ENCODE results near the gene ARHGEF9.

Gene ARHGEF9

DNA sequence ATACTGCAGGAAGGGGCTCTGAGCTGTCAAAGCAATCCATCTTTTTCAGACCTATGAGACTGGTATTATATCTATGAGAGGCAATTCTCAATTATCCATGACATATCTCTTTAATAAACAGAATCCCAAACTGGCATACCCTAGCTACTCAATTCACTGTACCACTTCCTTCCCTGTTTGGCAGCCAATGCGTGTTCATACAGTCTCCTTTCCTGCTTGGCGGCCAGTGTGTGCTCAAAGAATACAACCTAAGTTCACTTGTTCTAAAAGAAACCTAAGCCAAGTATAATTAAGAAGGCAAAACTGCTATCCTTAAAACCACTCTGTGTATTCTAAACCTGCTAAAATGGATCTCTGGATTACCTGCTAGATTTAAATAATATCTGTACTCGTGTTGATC, 38.3 kb downstream of the ARHGEF9 start:
- DNase-seq (ENCODE audit: low read depth in 2 of 2): no peak

DNA sequence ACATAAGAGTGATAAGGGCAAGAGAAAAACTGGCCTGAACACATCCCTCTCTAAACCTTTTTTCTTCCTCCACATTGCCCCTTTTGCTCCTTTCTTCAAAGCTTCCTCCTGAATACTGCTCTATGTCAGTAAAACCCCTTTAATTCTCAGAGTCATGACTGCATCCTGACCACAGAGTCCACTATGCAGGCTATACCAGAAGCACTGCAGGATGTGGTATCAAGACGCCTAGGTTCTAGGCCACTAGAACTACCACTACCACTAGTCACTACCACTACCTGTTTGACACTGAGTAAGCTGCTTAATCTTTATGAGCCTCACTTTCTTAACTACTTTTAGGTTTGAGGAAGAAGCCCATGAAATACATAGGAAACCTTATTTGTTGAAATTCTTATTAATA, 38.7 kb downstream of the ARHGEF9 start:
- DNase-seq (ENCODE audit: low read depth in 2 of 2): no peak

DNA sequence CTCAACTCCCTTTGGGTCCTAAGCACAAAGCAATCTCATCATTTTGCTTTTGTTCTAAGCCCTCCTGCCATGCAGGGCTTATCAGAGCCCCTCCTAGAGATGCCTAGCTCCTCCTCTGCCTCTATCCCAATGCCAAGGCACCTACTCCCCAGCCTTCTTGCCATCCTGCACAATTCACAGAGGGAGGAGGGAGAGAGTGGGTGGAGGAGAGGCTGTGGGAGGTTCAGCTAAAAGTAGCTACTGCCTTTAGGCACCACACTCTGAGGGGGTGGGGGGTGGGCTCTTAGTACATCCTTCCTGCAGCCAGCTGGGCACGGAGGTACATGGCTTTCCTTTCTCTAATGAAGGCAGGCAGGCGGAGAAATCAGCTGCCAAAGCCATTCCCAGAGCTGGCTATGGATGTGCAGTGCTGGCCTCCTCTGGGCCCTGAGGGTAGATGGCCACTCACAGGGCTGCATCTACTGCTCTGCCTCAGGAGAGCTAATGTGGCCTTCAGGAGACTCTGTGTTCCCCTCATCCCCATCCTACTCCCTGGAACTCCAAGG, 40.1 kb downstream of the ARHGEF9 start:
- no peak for DNase-seq (ENCODE audit: low read depth in 2 of 2)

DNA sequence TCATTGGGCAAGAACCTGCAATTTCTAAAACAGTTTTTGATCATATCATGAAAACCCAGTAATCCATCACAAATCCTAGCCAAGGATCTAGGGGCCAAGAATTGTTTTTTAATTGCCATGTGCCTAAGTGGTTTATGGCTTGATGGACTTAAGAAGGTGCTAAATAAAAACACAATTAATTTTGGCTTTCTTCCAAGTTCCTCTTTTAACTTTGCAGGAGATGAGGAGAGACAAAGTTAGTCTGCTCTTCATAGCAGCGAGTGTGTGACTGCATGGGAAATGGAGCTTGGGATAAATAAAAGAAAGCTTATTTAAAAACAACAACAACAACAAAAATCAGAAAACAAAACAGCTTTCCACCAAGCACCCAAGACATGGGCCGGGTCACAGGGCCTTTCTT, 41.4 kb downstream of the ARHGEF9 start:
- no peak for DNase-seq (ENCODE audit: low read depth in 2 of 2)

DNA sequence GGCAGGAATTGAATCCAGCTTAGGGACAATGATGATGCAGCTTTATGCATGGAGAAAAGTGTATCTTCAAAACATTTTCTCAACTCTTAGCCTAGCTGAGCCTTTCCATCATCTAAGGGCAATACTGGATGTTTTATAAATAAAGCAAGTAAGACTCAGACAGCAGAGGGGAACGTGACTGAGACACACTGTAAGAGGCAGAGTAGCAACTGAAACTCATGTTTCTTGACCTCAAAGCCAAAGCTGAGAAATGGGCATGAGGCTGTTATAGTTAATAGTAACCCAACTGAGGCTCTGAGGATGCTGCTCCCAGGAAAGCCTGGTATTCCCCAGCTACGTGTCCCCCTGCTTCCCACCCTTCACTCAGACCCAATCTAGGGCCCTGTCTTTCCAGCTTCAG, 44.6 kb downstream of the ARHGEF9 start:
- DNase-seq (ENCODE audit: low read depth in 2 of 2): no peak

DNA sequence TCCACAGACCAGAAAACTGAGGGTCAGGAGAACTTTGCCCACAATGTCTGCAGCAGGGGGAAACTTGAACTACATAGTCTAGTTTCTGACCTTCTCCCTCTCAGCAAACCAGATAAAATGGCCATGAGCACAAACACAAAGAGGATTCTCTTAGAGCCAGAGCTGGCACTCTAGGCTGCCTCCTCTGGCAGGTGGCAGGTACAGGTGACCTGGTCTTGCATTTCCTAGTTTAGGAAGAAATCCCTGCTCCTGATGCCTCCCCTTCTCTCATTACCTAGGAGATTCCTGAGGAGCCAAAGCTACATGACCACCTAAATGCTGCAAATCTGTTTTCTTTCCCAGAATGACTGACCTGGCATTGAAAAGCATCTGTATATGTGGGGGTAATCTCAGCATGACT, 45.1 kb downstream of the ARHGEF9 start:
- no peak for DNase-seq (ENCODE audit: low read depth in 2 of 2)

DNA sequence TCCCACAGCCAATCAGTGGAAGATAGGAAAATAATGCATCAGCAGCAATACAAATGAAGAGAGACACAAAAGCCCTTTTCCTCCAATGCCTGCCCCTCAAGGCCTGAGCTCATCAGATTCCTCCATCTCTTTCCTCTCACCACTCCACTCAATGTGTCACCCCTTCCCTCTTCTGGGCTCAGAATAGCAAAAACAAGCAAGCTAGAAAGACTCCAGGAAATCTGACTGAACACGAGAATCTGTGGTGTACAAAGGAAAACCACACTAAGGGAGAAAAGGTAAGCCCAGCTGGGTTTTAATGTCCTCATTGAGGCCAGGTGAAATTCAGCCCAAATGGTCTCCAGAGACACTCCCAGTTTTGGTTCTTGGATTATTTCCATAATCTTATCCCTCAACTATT, 46.3 kb downstream of the ARHGEF9 start:
- no peak for DNase-seq (ENCODE audit: low read depth in 2 of 2)

DNA sequence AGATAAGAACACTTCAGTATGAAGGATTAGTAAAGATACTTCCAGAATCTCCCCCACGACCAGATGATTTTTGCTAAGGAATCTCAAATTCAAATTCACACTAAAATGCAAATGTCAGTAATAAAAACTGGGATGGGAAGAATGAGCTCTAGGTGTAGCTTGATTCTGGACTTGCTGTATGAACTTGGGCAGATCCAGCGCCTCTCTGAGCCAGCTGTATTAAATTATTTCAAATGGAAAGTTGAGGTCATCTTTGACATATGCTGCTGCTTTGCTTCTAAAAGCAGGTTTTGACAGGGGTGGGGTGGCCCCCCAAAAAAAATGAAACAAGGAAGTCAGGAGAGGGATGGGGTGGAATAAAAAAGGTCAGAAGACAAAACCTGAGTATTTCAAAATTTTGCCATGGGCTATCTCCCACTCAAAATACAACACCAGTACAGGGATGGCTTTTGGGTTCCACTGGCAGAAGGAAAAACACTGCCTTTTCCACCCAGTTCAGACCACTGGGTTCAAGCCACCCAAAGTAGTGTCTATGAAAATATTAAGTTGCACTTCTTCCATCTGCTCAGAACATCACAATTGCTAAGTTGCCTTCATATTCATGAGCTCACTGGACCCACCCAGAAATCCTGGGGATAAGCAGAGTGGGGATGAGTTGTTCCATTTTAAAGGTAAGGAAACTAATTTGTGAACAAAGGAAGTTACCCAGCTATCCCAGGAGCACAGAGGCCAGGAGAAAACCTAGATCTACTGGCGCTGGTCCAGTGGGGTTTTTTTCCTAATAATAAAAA, 47.7 kb downstream of the ARHGEF9 start:
- DNase-seq (ENCODE audit: low read depth in 2 of 2): no peak

DNA sequence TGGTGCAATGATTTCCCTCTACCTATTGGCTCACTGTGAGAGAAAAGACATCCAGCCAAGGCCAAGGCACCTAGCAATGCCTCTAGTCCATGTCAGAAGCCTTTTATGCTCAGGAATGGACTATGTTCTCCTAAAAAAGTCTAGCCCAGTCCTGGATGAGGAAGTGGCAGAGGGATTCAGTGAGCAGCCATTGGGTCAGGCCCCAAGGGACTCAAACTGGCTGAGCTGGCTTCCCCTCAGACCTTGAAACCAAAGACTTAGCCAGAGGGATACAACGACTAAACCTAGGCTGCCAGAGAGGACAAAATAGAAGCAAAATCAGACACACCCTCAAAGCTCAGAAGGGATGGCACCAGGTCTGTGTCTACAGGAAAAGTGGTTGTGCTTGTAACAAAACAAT, 49.1 kb downstream of the ARHGEF9 start:
- no peak for DNase-seq (ENCODE audit: low read depth in 2 of 2)

DNA sequence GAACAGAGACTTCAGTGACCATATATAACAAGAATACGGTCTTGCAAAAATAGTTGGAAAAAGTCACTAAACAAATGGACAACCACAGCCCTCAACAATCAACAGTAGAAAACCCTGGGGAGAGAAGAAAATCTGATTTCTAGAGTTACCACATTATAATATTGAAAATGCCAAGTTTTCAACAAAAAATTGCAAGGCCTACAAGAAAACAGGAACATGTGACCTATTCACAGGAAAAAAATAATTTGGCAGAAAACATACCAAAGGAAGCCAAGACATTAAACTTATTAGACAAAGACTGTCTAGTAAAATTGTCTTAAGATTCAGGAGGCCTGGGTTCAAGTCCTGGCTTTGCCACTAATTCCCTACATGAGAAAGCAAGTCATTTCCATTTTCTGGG, 64.7 kb downstream of the ARHGEF9 start:
- no peak for DNase-seq (ENCODE audit: low read depth in 2 of 2)

DNA sequence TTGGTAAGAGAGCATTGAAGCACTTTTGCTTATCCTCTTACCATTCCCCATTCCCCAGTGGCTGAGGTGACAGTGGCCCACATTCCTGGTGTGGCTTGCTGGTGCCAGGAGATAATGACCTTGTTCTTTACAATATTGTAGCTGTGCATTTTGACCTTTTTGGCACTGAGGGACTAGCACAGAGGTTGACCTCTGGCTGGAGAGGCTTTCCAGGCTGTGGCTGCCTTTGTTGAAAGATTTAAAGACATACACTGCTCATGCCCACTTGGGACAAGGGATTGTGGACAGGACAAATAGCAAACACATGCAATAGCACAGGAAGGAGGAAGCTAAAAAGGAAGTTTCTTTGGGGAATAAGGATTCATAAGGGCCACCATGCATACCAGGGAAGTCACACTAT, 65.4 kb downstream of the ARHGEF9 start:
- no peak for DNase-seq (ENCODE audit: low read depth in 2 of 2)

DNA sequence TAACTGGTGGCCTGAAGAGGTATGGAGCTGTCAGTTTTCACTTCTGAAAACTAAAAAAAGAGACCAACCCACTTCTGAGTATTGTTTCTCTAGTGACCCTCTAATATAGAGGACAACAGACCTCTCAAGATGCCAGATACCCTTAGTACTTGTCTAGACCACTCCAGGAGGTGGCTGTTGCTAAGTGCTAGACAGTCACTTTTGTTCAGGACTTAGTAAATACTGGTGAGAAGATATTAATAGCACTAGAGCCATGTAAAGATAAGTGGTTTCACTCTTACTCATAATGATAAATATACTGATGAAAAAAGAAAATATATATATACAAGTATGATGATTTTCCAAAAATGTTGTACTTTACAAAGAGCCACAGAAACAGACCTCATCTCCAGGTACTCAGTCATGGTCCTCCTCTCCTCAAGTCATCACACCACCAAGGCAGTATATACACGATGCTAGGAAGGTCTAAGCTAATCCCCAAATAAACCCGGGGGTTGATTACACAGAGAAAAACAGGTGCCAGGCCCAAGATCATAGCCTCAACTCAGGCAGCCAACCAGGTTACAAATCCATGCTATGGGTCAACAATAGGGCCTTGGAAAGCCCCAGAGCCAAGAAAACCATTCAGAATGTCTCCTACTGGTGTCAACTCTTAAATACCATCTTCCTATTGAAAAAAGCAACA, 66.9 kb downstream of the ARHGEF9 start:
- DNase-seq (ENCODE audit: low read depth in 2 of 2): no peak

DNA sequence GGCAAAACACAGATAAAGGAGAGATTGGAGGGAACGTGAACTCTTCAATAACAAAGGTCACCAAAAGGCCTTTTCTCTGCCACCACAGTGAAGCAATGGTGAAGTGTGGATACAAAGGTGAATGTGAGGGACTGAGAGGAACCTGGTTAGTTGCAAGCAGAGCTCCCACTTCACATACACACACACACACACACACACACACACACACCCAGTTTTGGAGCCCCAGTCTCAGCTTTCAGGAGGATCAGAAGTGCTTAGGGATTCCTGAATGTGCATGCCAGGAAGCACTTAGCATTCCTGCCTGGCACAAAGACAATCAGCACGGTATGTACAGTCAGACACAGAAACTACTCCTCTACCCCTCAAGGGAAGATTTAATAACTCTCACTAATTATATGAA, 71.5 kb downstream of the ARHGEF9 start:
- DNase-seq (ENCODE audit: low read depth in 2 of 2): no peak

DNA sequence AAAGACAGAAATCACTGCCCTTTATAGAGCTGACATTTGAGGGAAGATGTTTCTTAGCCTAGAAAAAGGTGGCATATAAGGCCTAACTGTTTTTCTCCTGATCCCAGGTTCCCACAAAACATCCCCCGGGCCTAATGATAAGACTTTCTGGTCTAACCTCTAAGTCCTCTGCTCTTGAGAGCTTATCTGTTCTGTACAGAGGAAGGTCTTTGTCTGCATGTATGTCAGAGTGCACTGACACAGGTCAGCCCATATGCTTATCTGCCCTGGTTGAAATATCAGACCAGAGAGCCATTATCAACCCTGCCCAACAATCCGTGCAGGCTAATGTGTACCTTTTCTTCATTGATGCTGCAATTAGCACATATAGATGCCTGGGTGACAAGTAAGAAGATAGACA, 76.2 kb downstream of the ARHGEF9 start:
- DNase-seq (ENCODE audit: low read depth in 2 of 2): no peak

DNA sequence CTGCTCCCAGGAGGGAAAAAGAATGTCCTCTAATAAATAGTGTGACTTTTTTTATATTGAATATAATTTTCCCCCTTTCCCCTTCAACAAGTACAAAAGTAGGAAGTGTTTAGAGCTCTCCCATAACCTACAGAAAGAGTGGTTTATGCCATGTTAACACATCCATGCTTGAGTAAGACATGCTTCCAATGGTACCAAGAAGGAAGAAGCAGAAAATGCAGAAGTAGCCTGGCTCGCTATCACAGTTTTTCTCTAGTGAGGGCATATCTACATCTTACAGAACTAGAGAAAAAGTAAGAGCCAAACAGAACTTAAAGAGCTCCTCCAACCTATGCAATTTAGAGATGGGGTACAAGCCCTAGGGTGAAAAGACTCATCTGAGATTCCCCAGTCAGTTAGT, 82.5 kb downstream of the ARHGEF9 start:
- DNase-seq (ENCODE audit: low read depth in 2 of 2): no peak

DNA sequence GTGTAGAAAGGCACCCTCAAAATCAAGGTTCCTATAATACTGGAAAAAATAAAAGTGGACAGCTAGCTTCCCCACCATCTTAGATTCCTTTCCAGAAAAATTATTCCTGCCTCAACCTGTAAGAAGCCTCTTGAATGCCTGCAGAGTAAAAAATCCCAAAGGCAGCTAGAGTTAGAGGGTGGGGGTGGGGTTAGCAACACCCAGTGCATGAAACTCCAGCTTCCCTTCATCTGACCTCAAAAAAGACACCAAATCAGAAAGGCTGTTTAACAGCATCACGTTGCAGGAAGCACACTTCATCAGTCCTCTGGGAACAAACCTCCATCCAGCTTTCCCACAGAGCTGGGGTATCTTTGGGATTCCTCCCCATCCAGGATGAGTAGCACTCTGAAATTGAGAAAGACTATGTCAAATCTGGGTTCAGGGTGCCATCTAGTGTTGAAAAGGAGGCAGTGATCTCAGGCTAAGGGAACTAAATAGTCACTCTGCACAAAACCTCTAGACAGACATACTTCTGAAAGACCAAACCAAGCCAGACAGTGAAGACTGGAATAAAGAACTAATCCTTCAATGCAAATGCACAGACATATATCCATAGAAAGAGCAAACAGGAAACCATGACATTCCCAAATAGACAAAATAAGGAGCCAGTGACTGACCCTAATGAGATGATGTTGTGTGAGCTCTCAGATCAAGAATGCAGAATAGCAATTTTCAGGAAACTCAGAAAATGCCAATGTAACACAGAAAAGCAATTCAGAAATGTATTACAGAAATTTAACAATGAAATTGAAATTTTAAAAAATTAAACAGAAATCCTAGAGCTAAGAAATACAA, 97.9 kb downstream of the ARHGEF9 start:
- no peak for DNase-seq (ENCODE audit: low read depth in 2 of 2)

DNA sequence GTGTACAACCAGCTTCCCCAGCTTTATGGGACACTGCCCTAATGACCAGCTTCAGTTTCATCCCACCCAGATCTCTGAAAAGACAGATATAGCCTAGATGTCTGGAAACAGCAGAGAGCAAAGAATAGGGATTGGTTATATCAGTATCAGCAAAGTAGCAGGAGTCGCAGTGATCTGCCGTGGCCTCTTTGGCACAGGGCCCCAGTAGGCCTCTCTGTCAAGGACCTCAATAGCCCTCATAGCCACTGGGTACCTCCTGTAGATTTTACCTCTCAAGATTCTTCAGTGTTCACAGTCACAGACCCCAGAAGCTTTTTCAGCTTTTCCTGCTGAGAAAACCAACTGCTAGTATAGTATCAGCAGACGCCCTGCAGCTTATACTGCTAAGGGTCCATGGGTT, 104.6 kb downstream of the ARHGEF9 start:
- no peak for DNase-seq (ENCODE audit: low read depth in 2 of 2)

DNA sequence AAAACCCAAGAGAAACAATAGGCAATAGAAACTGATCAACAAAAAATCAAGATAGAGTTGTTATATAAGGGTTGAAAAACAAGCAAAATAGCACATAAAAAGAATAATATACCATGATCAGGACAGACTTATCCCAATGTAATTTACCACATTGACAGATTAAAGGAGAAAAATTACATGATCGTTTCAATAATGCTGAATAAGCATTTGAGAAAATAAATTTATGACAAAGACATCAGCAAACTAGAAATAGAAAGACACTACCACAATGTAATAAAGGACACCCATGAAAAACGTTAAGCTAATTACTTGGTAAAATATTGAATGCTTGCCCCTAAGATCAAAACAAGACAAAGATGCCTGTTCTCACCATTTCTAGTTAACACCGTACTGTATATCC, 105.6 kb downstream of the ARHGEF9 start:
- DNase-seq (ENCODE audit: low read depth in 2 of 2): no peak

DNA sequence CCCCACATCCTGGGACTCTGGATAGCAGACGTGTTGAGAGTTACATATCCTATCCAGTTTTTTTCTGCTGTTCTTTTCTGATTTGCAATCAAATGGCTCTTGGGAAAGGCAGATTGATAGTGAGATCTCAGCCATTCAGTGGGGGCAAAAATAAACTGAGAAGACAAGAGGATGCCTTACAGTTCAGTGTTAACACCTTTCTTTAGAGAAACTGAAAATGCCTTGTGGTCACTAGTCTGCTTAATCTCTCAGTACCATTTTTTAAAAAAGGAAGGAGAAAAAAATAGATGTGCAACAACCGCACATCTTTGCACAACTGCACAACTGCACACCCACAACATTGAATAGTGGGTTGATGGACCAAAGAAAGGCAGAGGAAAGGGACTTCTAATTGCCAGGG, 109.3 kb downstream of the ARHGEF9 start:
- DNase-seq (ENCODE audit: low read depth in 2 of 2): no peak

DNA sequence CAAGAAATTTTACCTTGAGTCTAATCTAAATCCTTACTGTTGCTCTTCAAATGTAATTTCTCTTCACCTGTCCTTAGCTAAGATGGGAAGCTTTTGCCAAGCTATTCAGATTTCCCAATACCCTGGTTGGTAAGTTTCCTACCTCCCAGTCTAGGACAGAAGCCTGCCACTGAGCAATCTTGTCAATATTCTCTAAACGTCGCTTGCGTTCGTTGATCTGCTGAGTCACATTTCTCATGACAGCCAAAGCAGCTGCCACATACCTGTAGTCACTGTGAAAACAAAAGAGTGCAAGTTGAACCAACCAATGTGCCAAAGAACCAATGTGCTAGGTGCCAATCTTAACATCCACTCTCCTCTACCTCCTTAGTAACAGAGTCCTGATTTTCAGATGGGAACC, 111.1 kb downstream of the ARHGEF9 start:
- DNase-seq (ENCODE audit: low read depth in 2 of 2): no peak

DNA sequence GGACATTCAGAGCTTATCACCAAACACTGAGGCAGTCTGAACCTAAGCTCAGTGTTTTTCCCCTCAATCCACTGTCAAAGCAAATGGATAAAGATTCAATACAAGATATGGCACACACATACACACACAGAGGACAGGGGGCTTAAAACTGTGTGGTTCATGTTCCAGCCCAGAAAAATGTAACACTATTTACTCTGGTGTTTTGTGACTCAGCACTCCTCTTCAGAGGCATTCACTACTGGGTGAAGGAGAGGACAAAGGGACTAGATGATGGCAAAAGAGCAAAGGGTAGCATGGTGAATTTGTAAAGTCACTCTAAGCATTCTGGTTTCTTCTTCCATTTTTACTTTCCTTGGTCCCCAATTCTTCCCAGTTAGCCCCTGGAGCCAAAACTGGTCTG, 120.3 kb downstream of the ARHGEF9 start:
- DNase-seq (ENCODE audit: low read depth in 2 of 2): no peak

DNA sequence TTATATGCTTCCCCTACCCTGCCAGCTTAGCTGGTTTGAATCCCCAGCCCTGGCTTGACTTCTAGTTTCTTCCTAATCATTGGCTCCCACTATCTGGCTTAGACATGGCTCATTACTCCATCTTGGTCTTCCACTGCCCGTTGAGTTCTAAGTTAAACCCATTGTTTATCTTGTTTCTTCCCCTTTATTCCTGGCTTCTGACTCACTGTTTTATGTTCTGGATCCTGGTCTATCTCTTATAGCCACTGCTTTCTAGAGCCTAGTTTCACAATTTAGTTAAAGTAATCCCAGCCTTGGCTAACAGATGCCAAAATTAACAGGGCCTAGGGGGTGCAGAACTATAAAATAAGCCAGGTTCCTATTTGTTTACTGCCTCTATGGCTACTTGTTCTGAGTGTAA, 120.9 kb downstream of the ARHGEF9 start:
- no peak for DNase-seq (ENCODE audit: low read depth in 2 of 2)

DNA sequence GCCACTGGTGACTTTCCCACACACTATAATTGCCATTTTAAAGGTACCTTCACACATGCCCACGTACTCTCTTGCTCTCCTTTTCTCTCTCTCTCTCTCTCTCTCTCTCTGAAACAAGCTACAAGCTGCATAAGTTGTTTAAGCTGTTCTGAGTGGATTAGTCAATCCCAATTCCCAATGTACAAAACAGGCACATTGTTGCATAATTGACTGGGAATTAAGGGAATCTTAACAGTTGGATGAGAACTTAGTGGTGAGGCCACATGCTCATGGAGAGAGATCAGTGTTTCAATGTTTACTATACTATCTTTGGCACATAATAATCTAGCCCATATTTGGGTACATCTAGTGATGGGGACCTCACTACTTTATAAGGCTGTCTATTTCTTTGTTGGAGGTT, 123.3 kb downstream of the ARHGEF9 start:
- DNase-seq (ENCODE audit: low read depth in 2 of 2): no peak

Data from stimulated activated CD4-positive, alpha-beta T cell treated with anti-CD3 and anti-CD28 coated beads, Interleukin-1b, Interleukin-23, amount 100 ng/mL, for 4 hours (primary cell).